HG02870 (cell line): Measurements from ENCODE around the gene AKAP10.
A peak's percentile ranks its signal among the peaks of the same experiment; 100 is the strongest.
"Not testable (repeated sequence)": the region's sequence is repeated elsewhere in the genome, so short reads cannot be mapped to it uniquely, and the experiment has no call there.

Experiments used
- ATAC-seq: cut with Tn5 transposase; IDR thresholded peaks from one replicate; pipeline ENCODE4 v1.9.1; 2021; ENCODE audit warnings: mild to moderate bottlenecking, moderate library complexity; ENCODE audit not compliant: unreplicated experiment

The AKAP10 gene, protein sequence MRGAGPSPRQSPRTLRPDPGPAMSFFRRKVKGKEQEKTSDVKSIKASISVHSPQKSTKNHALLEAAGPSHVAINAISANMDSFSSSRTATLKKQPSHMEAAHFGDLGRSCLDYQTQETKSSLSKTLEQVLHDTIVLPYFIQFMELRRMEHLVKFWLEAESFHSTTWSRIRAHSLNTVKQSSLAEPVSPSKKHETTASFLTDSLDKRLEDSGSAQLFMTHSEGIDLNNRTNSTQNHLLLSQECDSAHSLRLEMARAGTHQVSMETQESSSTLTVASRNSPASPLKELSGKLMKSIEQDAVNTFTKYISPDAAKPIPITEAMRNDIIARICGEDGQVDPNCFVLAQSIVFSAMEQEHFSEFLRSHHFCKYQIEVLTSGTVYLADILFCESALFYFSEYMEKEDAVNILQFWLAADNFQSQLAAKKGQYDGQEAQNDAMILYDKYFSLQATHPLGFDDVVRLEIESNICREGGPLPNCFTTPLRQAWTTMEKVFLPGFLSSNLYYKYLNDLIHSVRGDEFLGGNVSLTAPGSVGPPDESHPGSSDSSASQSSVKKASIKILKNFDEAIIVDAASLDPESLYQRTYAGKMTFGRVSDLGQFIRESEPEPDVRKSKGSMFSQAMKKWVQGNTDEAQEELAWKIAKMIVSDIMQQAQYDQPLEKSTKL

DNA sequence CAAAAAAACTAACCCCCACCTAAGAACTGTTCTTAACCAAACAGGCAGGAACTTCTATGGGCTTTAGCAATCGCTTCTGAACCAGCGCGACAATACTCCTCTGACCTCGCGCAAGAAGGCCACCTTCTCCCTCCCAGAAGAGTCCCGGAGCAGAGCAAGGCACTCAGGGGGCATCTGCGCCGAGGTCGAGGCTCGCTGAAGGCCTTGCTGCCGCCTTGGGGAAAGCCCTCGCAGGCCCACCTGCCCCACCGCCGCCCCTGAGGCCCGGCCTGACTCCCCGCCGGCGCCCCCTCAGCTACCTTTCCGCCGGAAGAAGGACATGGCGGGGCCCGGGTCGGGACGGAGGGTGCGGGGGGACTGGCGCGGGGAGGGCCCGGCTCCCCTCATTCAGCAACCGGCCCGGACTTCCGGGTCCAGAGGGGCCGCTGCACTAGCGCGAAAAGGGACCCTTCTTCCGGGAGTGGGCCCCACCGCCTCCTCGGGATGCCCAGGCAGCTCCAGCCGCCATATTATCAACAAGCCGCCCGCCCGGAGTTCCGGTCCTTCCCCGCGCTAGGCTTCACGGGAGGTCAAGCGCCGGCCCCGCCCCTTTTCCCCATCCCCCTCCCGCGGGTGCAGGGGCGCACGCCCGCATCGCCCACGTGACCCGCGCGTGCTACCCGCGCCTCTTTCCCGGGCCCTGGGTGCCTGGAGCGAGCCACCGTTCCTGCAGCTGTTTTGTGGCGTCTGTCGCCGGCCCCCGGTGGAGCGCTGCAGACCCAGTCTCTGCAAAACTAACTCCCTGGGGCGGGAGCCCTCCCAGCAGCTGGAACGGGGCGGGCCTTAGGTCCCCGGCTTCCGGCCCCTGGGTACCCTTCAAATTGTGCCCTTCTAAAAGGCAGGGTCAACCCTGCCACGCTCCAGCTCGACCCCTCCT, at the start of gene AKAP10:
Gene AKAP10 (minus strand): TSS at position 536 of the 916 bp plus-strand sequence. CDS start 149 bp downstream, at position 387.
- peak; percentile 87 for ATAC-seq

DNA sequence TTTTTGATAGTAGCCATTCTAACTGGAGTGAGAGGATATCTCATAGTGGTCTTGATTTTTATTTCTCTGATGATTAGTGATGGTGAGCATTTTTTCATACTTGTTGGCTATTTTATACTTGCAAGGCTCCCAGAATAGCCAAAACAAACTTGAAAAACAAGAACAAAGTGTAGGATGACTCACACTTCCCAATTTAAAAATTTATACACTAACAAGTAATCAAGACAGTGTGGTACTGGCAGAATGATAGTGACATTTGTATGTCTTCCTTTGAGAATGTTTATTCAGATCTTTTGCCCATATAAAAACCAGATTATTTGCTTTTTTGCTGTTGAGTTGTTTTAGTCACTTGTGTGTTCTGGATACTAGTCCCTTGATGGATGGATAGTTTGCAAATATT, 49.3 kb upstream of the AKAP10 start:
- no peak for ATAC-seq

DNA sequence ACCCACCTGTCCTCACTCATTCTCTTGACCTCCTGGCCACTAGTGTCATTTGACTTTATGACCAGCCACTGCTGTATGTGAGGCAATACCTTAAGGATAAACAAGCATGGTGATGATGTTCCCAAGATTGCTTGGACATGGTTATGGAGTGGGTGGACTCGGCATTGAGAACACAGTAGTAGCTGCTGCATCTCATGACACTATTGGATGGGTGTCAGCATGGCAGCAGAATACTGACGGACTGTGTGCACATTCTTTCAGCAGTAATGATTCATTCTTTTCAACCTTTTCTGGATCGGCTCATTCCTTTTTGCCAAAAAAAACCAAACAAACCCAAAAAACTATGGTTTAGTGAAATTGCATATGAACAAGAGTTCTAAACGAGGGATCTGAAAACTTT, 45.1 kb upstream of the AKAP10 start:
- ATAC-seq: no peak

DNA sequence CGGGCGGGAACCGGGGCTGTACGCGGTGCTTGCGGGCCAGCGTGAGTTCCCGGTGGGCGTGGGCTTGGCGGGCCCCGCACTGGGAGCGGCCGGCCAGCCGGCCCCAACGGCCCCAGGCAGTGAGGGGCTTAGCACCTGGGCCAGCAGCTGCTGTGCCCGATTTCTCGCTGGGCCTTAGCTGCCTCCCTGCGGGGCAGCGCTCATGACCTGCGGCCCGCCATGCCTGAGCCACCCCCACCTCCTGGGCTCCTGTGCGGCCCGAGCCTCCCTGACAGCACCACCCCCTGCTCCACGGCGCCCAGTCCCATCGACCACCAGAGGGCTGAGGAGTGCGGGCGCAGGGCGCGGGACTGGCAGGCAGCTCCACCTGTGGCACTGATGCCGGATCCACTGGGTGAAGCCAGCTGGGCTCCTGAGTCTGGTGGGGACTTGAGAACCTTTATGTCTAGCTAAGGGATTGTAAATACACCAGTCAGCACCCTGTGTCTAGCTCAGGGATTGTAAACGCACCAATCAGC, 38.9 kb upstream of the AKAP10 start:
- ATAC-seq: not testable (repeated sequence)

DNA sequence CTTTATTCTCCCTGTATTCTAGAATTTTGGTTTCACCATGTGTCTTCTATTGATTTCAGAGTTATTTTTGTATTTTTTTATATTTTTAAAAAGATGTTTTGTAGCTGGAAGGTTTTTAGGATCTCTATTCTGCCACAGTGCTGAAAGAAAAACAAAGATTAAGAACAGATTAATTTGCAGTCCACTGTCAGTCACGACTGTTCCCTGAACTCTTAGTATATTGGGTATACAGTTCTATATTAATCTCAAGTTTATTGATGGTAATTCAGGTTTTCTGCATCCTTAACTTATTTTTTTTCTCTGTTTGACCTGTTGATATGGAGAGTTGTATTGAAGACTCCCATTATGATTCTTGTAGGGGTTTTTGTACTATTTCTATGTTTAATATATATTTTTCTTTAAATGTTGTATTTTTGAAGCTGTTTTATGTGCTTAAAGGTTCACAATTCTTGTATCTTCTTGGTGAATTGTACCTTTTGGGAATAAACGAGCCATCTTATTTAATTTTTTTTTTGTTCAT, 34.4 kb upstream of the AKAP10 start:
- ATAC-seq: no peak

DNA sequence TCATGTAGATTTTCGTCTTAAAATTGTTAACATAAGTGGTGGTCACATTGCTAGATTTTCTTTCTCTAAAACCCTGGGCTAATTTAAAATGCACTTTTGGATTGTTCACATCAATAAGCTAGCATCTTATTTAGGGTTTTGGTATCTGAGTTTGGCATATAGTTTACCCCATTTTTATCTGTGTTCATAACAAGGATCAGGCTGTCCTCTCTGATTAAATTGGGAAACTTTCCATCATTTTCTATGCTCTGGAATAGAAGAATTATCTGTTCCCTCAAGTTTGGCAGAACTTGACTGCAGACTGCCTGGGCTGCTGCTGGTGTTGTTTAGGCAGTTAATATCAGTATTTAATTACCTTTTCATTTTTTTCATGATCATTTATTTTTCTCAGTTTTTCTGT, 33.3 kb upstream of the AKAP10 start:
- no peak for ATAC-seq

DNA sequence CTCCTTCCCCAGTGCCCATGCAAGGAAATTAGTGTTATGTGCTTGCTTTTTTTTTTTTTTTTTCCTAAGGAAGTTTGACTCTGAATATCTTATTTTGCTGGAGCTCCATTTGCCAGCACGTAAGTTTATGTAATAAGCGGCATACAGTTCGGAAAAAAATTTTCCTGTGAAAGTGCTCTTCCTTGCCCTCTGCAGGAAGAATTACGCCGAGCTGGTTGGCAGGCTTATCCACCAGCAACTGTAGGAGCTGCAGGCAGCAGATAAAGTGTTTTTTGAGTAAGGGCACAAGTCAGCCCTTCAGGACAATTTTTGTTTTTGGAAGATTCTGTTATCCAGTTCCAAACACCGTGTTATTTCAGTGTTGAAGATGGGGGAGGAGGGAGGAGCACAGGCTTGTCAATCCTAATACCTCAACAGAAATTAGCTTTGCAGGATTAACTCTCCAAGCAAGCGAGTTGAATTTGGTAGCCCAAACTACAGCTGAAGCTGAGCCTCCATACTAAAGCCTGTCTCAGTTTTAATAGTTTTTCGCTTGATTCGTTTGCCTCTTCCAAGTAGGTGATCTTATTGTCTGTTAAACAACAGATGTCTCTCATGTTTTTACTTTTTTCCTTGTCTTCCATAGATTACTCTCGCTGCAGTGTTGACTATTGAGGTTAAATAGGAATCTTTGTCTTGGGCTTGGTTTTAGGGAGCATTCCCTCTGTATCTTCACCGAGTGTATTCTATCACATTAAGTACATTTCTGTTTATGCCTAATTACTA, 32.7 kb upstream of the AKAP10 start:
- ATAC-seq: no peak

DNA sequence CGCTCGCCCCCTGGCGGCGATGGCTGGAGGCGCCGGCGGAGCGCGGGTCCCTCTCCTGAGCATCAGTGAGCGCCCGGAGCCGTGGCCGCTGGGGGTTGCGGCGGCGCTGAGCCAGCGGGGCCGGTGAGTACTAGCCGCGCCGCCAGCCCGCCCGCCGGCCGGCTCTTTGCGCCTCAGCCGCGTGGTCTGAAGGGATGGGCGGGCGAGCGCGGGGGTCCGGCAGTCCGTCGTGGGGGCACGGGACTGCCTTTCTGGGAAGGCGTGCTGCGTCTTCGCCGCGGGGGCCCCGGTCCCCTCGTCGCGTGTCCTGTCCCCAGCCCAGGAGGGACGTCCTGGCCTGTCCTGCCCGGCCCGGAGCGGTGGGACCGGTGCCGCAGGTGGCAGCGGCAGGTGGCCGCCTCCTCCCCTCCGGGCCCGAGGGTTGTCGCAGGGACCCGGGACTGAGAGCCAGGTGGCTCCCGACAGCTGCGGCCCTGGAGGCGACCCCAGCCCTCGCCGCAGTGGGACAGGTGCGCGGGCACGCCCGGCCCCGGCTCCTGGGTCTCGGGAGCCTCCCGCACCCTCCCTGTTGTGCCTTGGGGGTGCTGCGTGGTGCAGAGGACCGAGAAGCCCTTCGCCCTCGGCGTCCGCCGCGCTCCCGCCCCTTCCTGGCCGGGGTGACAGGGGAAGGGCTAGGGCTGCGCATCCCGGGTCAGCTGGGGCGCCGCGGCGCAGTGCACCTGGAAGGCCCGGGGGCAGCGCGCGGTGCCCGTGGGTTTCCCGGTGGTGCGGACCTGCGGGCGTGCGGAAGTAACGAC, 31.9 kb upstream of the AKAP10 start, which contains the start of gene SPECC1:
Gene SPECC1 (plus strand): TSS at position 58 of the 797 bp plus-strand sequence. CDS start 87,293 bp downstream, outside the sequence.
- ATAC-seq: peak; percentile 79

DNA sequence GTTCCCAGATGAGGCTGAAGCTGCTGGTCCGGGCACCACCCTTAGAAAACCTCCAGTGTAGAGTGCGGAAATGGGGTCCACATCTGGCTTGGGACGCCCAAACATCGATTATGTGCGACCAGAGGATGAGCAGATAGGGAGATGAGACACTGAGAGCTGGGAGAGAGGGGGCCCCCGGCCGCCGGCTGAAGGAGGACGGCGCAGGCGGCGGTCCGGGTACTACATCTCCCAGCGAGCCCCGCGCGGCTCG, 31.3 kb upstream of the AKAP10 start:
- no peak for ATAC-seq

DNA sequence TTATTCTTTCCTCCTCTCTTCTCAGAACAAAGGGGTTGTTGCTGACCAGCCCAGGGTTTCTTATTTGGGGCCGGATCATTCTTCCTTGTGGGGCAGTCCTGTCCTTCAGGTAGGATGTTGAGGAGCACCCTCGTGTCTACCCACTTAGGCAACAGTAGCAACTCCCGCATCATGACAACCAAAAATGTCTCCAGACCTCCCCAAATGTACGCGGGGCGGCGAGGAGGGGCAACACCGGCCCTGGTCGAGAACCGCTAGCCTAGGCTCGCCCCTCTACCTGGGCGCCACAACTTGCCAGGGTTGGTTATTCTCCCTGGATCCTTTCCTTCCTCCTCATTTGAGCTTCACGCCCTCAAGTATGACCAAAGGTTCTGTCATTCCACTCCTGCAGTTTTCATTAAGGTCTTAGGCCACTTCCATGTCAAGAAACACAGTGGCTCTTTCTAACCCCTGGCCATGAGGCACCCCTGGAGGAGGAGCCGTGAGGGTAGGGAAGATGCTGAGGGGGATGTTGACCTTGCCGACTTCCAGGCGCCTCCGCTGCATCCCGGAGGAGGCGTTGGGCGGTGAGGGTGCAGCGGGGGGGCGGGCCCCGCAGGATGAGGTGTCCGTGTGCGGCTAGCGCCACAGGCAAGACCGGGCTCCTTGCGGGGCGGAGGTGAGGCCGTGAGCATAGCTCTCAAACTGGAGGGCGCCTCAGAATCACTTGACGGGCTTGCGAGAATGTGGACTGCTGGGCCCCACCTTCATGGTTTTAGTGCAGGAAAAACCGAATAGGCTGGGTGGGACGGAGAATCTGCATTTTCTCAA, 30.8 kb upstream of the AKAP10 start:
- no peak for ATAC-seq

DNA sequence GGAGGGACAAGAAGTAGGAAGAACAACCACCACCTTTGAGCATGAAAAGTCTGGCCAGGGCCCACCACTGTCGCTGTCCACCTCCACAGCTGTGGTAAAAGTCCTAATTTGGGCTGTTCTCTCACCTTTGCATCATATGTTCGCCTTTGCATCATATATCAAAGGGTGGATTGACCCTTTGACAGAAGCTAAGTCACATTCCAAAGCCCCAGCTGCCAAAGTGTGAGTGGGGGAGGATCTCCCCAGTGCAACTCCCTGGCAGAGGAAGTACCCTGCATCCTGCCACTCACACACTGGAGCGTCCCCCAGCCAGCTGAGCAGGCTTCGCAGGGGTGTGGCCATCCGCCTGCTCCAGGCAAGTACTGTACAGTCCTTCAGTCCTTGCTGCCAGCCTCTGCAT, 18.9 kb upstream of the AKAP10 start:
- ATAC-seq: no peak

DNA sequence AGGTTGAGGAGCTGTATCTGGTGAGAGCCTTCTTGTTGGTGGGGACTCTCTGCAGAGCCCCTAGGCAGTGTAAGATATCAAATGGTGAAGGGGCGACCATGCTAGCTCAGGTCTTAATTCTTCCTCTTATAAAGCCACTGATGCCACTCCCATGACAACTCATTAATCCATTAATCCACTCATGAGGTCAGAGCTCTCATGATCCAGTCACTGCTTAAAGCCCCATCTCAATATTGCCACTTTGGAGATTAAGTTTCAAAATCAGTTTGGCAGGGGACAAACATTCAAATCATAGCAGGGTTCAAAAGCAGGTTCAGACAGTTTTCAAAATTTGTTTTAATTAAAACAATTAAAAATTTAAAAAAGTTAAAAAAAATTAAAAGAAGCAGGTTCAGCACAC, 18.5 kb upstream of the AKAP10 start:
- ATAC-seq: no peak

DNA sequence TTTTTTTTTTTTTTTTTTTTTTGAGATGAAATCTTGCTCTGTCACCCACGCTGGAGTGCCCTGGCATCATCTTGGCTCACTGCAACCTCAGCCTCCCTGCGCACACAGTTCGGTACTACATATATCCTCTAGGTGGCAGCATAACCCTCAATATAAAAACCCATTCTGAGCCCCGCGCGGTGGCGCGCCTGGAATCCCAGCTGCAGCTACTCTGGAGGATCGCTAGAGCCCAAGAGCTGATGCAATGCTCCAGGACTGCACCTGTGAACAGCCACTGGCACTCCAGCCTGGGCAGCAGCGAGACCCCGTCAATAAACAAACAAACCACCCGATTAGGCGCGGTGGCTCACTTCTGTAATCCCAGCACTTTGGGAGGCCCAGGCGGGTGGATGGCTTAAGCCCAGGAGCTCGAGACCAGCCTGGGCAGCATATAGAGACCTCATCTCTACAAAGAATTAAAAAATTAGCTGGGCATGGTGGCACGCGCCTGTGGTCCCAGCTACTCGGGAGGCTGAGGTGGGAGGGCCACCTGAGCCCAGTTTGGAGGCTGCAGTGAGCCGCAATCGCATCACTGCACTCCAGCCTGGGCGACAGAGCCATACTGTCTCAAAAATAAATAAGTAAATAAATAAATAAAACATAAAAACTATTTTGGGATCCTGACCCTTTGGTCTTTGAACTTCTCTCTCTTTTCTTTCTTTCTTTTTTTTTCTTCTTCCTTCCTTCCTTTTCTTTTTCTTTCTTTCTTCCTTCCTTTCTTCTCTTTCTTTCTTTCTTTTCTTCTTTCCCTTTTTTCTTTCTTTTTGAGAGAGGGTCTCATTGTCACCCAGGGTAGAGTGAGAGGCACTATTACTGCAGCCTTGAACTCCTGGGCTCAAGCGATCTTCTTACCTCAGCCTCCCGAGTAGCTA, 15.4 kb upstream of the AKAP10 start:
- ATAC-seq: peak; percentile 73

DNA sequence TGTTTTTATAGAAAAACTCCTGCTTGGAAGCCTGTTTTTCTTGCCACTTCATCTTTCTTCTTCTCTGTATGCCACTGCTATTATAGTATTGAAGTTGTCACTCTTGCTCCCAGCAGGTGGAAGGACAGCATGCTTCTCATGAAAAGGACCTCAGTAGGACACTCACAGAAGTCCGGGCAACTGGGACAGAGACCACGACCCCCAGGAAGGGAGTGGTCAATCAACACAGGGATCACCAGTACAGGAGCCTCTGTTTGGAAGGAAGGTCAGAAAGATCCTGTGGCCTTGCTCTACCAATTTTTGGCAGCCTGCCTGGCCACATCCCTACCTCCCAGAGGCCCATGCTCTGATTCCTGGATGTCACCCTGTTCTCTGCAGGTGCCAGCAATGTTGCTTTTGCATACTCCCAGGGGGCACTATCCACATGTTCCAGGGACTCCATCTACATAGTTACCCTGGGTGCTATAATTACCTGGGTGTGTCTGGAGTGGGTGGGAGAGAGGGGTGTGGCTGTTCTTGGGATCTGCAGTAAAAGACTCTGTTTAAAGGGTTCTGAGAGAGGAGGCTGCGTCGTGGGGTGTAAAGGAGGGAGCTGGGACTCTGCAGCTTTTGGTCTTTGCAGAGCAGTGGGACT, 13.7 kb upstream of the AKAP10 start:
- no peak for ATAC-seq

DNA sequence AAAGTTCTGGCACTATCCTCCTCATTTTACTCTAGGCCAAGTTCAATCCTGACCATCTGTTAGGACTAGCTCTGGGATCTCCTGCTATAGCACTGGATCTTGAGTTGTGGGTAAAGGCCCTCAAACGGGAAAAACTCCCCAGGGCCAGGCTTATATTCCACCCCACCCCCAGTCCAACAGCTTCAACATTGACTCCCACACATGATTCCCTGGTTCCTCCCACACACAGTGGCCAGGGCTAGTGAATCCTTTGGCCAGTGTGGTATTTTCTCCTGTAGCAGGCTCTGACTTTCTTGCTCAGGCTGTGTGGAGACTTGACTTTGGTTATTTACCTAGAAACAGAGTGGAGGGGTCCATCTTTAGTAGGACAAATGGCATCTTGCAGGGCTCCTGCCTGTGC, 10.3 kb upstream of the AKAP10 start:
- no peak for ATAC-seq

DNA sequence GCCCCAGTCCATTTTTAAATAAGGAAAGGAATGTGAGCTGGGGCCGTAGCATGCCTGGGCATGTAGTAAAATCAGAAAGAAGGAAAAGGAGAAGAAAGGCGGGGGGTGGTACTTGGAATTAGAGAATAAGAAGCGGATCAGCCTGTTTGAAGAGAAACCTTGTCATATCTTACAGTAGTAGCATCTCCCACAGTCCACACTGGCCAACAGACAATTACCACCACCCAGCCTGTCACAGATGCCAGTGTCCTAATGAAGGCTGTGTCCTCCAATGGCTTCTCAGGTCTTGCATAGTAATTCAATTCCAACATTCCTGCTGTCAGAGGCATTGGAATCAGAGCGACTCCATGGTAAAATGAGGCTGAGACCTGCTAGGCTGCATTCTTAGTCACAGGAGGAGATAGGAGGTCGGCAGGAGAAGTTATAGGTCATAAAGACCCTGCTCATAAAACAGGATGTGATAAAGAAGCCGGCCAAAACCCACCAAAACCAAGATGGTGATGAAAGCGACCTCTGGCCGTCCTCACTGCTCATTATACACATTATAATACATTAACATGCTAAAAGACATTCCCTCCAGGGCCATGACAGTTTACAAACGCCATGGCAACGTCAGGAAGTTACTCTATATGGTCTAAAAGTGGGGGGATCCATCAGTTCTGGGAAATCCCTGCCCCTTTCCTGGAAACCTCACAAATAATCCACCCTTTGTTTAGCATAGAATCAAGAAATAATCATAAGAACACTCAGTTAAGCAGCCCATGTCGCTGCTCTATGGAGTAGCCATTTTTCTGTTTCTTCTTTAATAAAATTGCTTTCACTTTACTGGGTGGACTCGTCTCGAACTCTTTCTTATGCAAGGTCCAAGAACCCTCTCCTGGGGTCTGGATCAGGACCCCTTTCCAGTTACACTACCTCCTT, 9.6 kb upstream of the AKAP10 start:
- no peak for ATAC-seq
